ENCODE measurements around the gene NPPC. TPM values are rescaled to one million over a fixed set of nuclear protein-coding genes. Genes with fewer than 3 reads are reported as not detected.

Gene NPPC
- total and polyA plus RNA-seq, 10 of the 15 experiments (the other 5 are each of a cell fraction or from before 2014, with no cell fraction given), result 0.15 TPM; not detected in 9

DNA sequence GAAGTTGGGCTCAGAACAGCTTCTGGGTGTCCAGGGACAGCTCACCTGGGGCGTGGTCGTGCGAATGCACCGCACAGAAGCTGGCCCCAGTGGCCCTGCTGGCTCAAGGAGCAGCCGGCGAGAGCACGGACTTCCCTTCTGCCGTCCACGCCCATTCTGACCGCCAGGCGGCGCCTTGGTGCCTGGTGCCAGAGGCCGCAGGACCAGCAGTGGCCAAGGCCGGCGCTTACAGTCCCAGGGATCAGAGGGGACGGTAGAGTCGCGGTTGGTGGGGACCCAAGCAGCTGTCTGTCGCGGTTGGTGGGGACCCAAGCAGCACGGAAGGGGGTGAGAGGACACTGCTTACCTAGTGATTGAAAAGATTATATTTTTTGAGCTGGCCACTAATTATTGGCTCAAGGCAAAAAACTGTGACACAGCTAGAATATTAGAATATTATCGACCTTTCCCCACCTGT, 25.7 kb downstream of the NPPC start (continued):
- TF ChIP-seq, protein P1, sequence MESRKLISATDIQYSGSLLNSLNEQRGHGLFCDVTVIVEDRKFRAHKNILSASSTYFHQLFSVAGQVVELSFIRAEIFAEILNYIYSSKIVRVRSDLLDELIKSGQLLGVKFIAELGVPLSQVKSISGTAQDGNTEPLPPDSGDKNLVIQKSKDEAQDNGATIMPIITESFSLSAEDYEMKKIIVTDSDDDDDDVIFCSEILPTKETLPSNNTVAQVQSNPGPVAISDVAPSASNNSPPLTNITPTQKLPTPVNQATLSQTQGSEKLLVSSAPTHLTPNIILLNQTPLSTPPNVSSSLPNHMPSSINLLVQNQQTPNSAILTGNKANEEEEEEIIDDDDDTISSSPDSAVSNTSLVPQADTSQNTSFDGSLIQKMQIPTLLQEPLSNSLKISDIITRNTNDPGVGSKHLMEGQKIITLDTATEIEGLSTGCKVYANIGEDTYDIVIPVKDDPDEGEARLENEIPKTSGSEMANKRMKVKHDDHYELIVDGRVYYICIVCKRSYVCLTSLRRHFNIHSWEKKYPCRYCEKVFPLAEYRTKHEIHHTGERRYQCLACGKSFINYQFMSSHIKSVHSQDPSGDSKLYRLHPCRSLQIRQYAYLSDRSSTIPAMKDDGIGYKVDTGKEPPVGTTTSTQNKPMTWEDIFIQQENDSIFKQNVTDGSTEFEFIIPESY (IDR thresholded peaks at IDR 0.05), result no peak
- no peak for TF ChIP-seq RBBP5 (conservative IDR thresholded peaks at IDR 0.05)
- no peak for TF ChIP-seq SREBF1 (IDR thresholded peaks at IDR 0.05; ENCODE audit: low read length)
- TF ChIP-seq, protein P2, sequence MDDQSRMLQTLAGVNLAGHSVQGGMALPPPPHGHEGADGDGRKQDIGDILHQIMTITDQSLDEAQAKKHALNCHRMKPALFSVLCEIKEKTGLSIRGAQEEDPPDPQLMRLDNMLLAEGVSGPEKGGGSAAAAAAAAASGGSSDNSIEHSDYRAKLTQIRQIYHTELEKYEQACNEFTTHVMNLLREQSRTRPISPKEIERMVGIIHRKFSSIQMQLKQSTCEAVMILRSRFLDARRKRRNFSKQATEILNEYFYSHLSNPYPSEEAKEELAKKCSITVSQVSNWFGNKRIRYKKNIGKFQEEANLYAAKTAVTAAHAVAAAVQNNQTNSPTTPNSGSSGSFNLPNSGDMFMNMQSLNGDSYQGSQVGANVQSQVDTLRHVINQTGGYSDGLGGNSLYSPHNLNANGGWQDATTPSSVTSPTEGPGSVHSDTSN (IDR thresholded peaks at IDR 0.05; ENCODE audit: insufficient replicate concordance, low read depth, low read length), result no peak
- peak; percentile 30; the same call in 1 of the 2 replicates for TF ChIP-seq RAD21 (IDR thresholded peaks at IDR 0.05; ENCODE audit: insufficient read depth, low read depth, low read length)
- no peak for TF ChIP-seq MLLT1 (IDR thresholded peaks at IDR 0.05)
- no peak for TF ChIP-seq RB1 (IDR thresholded peaks at IDR 0.05; ENCODE audit: borderline replicate concordance)
- no peak for TF ChIP-seq ZNF622 (IDR thresholded peaks at IDR 0.05)
- TF ChIP-seq, protein P3, sequence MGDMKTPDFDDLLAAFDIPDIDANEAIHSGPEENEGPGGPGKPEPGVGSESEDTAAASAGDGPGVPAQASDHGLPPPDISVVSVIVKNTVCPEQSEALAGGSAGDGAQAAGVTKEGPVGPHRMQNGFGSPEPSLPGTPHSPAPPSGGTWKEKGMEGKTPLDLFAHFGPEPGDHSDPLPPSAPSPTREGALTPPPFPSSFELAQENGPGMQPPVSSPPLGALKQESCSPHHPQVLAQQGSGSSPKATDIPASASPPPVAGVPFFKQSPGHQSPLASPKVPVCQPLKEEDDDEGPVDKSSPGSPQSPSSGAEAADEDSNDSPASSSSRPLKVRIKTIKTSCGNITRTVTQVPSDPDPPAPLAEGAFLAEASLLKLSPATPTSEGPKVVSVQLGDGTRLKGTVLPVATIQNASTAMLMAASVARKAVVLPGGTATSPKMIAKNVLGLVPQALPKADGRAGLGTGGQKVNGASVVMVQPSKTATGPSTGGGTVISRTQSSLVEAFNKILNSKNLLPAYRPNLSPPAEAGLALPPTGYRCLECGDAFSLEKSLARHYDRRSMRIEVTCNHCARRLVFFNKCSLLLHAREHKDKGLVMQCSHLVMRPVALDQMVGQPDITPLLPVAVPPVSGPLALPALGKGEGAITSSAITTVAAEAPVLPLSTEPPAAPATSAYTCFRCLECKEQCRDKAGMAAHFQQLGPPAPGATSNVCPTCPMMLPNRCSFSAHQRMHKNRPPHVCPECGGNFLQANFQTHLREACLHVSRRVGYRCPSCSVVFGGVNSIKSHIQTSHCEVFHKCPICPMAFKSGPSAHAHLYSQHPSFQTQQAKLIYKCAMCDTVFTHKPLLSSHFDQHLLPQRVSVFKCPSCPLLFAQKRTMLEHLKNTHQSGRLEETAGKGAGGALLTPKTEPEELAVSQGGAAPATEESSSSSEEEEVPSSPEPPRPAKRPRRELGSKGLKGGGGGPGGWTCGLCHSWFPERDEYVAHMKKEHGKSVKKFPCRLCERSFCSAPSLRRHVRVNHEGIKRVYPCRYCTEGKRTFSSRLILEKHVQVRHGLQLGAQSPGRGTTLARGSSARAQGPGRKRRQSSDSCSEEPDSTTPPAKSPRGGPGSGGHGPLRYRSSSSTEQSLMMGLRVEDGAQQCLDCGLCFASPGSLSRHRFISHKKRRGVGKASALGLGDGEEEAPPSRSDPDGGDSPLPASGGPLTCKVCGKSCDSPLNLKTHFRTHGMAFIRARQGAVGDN (IDR thresholded peaks at IDR 0.05), result no peak
- no peak for TF ChIP-seq NR2C1 (IDR thresholded peaks at IDR 0.05)
- no peak for TF ChIP-seq NFYA (IDR thresholded peaks at IDR 0.05; ENCODE audit: borderline replicate concordance, low read depth, low read length)
- TF ChIP-seq, protein P4, sequence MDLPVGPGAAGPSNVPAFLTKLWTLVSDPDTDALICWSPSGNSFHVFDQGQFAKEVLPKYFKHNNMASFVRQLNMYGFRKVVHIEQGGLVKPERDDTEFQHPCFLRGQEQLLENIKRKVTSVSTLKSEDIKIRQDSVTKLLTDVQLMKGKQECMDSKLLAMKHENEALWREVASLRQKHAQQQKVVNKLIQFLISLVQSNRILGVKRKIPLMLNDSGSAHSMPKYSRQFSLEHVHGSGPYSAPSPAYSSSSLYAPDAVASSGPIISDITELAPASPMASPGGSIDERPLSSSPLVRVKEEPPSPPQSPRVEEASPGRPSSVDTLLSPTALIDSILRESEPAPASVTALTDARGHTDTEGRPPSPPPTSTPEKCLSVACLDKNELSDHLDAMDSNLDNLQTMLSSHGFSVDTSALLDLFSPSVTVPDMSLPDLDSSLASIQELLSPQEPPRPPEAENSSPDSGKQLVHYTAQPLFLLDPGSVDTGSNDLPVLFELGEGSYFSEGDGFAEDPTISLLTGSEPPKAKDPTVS (IDR thresholded peaks at IDR 0.05; ENCODE audit: low read depth, low read length), result no peak
- no peak for TF ChIP-seq KLF5 (IDR thresholded peaks at IDR 0.05; ENCODE audit: partially characterized antibody)
- TF ChIP-seq YY1 (IDR thresholded peaks at IDR 0.05; ENCODE audit: low read depth, low read length), result 0 out of 2 replicates have a peak, but pooled peaks have one; percentile 20
- TF ChIP-seq BACH1 (IDR thresholded peaks at IDR 0.05; ENCODE audit: borderline replicate concordance), result no peak
- no peak for TF ChIP-seq TCF3 (IDR thresholded peaks at IDR 0.05; ENCODE audit: borderline replicate concordance, insufficient read depth, low read depth, low read length)
- TF ChIP-seq MTA3 (IDR thresholded peaks at IDR 0.05; ENCODE audit: borderline replicate concordance, low read length), result no peak
- TF ChIP-seq RCOR1 (conservative IDR thresholded peaks at IDR 0.05; ENCODE audit: low read depth, low read length), result no peak
- no peak for TF ChIP-seq MAX (IDR thresholded peaks at IDR 0.05; ENCODE audit: low read depth, low read length)
